ENCODE measurements around the gene CASTOR2. TPM values are rescaled to one million over a fixed set of nuclear protein-coding genes. Genes with fewer than 3 reads are reported as not detected.

Gene CASTOR2
- total RNA-seq, 2 experiments from 2014 or later: 3.0 to 4.3 TPM

GRCh38 chr7:75019800-75020199 is 55.3 kb downstream of the CASTOR2 start:
- Mint-ChIP-seq H3K9me3 (no peaks in the 10 kb centered on the region), H3K36me3 (ENCODE audit: low read depth) (no peaks in the 10 kb centered on the region), H3K27me3 (no peaks in the 10 kb centered on the region), H3K4me1 (no peaks in the 10 kb centered on the region), H3K27ac (no peak overlapping the region), H3K4me3 (no peak overlapping the region)
- POLR2A ChIA-PET: no interaction called here
- no peak for DNase-seq
- CTCF ChIA-PET: no interaction called here

- H3K36me3 Mint-ChIP-seq (ENCODE audit: low read depth): no peaks in the 10 kb centered on the region
- ChIA-PET POLR2A (no interaction called here), CTCF (interaction anchor here (0.6 kb wide), 1 partner anchor 1234 kb away, joined by 3 read pairs; no protein-coding TSS in a partner anchor)
- no peak overlapping the region for H3K27ac Mint-ChIP-seq
- no peak overlapping the region for H3K4me3 Mint-ChIP-seq
- no peak for DNase-seq
- no peaks in the 10 kb centered on the region for H3K9me3 Mint-ChIP-seq
- no peaks in the 10 kb centered on the region for H3K4me1 Mint-ChIP-seq
- H3K27me3 Mint-ChIP-seq: no peaks in the 10 kb centered on the region
Measured at GRCh38 chr7:75024922-75025321, 60.4 kb downstream of the CASTOR2 start.

- Mint-ChIP-seq H3K36me3 (ENCODE audit: low read depth) (no peaks in the 10 kb centered on the region), H3K4me1 (no peaks in the 10 kb centered on the region), H3K9me3 (no peaks in the 10 kb centered on the region), H3K27me3 (no peaks in the 10 kb centered on the region), H3K4me3 (no peak overlapping the region), H3K27ac (no peak overlapping the region)
- ChIA-PET CTCF (no interaction called here), POLR2A (no interaction called here)
- DNase-seq: no peak
Measured at GRCh38 chr7:75028299-75028698, 63.8 kb downstream of the CASTOR2 start.

GRCh38 chr7:75033064-75033463 is 68.6 kb downstream of the CASTOR2 start:
- DNase-seq: no peak
- ChIA-PET CTCF (no interaction called here), POLR2A (no interaction called here)
- Mint-ChIP-seq H3K9me3 (no peaks in the 10 kb centered on the region), H3K4me3 (no peak overlapping the region), H3K4me1 (no peaks in the 10 kb centered on the region), H3K27ac (no peak overlapping the region), H3K36me3 (ENCODE audit: low read depth) (no peaks in the 10 kb centered on the region), H3K27me3 (no peaks in the 10 kb centered on the region)

DNA sequence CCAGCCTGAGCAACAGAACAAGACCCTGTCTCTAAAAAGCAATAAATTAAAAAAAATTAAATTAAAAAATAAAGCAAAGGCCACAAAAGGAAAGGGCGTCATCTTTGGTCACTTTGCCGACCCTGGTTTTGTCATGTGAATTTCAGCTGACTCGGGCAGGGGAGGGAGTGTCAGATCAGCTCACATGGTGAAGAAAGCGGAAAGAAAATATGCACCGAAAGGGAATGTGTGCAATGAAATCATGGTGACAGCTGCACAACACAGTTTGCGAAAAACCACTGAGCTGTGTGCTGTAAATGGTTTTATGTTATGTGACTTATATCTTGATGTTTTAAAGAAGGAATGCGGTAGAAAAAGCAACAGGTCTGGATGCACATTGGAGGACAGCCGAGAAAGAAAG is 69.3 kb downstream of the CASTOR2 start:
- H3K36me3 Mint-ChIP-seq (ENCODE audit: low read depth): no peaks in the 10 kb centered on the region

GRCh38 chr7:75038508-75038907 is 74.0 kb downstream of the CASTOR2 start:
- no peaks in the 10 kb centered on the region for H3K27me3 Mint-ChIP-seq
- DNase-seq: no peak
- ChIA-PET CTCF (no interaction called here), POLR2A (interaction anchor here (1.2 kb wide), 1 partner anchor 35 kb away, joined by 3 read pairs; the partner anchor contains the start of gene RCC1L)
- no peak overlapping the region for H3K27ac Mint-ChIP-seq
- H3K4me1 Mint-ChIP-seq: peaks cover 12% of the 10 kb centered on the region
- H3K4me3 Mint-ChIP-seq: no peak overlapping the region
- no peaks in the 10 kb centered on the region for H3K9me3 Mint-ChIP-seq
- peaks cover 15% of the 10 kb centered on the region for H3K36me3 Mint-ChIP-seq (ENCODE audit: low read depth)

More for the DNA sequence above, 69.3 kb downstream of the CASTOR2 start:
- no peaks in the 10 kb centered on the region for H3K27me3 Mint-ChIP-seq
- H3K4me1 Mint-ChIP-seq: no peaks in the 10 kb centered on the region
- H3K27ac Mint-ChIP-seq: no peak overlapping the region
- ChIA-PET CTCF (interaction anchor here (0.7 to 1.2 kb wide), 2 partner anchors 13 to 1008 kb away, joined by 3 to 5 read pairs; no protein-coding TSS in a partner anchor), POLR2A (no interaction called here)
- no peak for DNase-seq
- no peak overlapping the region for H3K4me3 Mint-ChIP-seq
- H3K9me3 Mint-ChIP-seq: no peaks in the 10 kb centered on the region

- POLR2A ChIA-PET: interaction anchor here (1.2 kb wide), 1 partner anchor 34 kb away, joined by 3 read pairs; the partner anchor contains the start of gene RCC1L
- Mint-ChIP-seq H3K4me3 (no peak overlapping the region), H3K27me3 (no peaks in the 10 kb centered on the region), H3K36me3 (ENCODE audit: low read depth) (peaks cover 15% of the 10 kb centered on the region), H3K4me1 (peaks cover 12% of the 10 kb centered on the region), H3K27ac (no peak overlapping the region), H3K9me3 (no peaks in the 10 kb centered on the region)
- no peak for DNase-seq
- CTCF ChIA-PET: no interaction called here
Measured at GRCh38 chr7:75039166-75039565, 74.7 kb downstream of the CASTOR2 start.

GRCh38 chr7:75039709-75040108 is 75.2 kb downstream of the CASTOR2 start:
- no peak for DNase-seq
- H3K36me3 Mint-ChIP-seq (ENCODE audit: low read depth): peaks cover 15% of the 10 kb centered on the region
- H3K27me3 Mint-ChIP-seq: no peaks in the 10 kb centered on the region
- POLR2A ChIA-PET: interaction anchor here (1.2 kb wide), 1 partner anchor 34 kb away, joined by 3 read pairs; the partner anchor contains the start of gene RCC1L
- no peak overlapping the region for H3K4me3 Mint-ChIP-seq
- peak overlapping the region; percentile 16 for H3K27ac Mint-ChIP-seq
- peaks cover 12% of the 10 kb centered on the region for H3K4me1 Mint-ChIP-seq
- H3K9me3 Mint-ChIP-seq: no peaks in the 10 kb centered on the region
- CTCF ChIA-PET: no interaction called here

DNA sequence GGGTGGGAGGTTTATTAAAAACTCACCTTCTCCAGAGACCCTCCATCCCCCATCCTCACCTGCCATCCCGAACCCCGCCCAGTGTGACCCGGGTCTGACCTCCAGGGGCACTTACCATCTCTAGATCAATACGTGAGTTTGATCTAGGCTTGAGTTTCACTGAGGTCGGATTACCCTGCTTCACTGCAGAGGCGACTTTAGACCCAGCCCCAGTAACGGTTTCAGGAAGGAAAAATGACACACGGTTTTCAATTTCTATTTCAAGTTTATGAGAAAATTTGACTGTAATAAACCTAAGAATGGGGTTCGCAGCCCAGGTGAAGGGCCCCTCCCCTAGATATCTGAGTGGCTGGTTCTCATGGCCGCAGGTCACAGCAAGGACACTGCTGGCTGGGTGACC is 76.0 kb downstream of the CASTOR2 start:
- H3K4me3 Mint-ChIP-seq: no peak overlapping the region
- DNase-seq: no peak
- H3K9me3 Mint-ChIP-seq: no peaks in the 10 kb centered on the region
- ChIA-PET POLR2A (no interaction called here), CTCF (no interaction called here)
- peaks cover 15% of the 10 kb centered on the region for H3K36me3 Mint-ChIP-seq (ENCODE audit: low read depth)
- H3K27me3 Mint-ChIP-seq: no peaks in the 10 kb centered on the region
- peaks cover 12% of the 10 kb centered on the region for H3K4me1 Mint-ChIP-seq
- peak overlapping the region; percentile 42 for H3K27ac Mint-ChIP-seq

DNA sequence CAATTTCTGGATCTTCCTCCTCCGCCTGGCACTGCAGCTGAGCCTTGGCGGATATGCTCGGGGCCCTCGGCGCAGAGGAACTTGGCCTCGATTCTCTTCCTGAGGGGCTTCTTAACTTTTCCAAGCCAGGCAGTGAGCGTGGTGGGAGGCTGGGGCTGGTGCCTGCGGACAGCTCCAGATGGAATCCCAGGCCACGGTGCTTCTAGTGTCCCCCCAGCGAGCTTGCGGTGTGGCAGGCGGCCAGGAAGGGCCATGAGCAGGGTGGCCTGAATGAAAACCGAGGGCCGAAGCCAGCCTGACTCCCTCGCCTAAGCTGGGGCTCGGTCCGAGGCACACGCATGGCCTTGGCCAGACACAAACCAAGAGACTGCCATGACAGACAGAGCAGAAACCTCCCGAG is 77.8 kb downstream of the CASTOR2 start:
- H3K36me3 Mint-ChIP-seq (ENCODE audit: low read depth): peaks cover 15% of the 10 kb centered on the region
- H3K4me1 Mint-ChIP-seq: peaks cover 12% of the 10 kb centered on the region
- no peaks in the 10 kb centered on the region for H3K9me3 Mint-ChIP-seq
- DNase-seq: no peak
- ChIA-PET CTCF (no interaction called here), POLR2A (no interaction called here)
- H3K4me3 Mint-ChIP-seq: no peak overlapping the region
- H3K27me3 Mint-ChIP-seq: no peaks in the 10 kb centered on the region
- no peak overlapping the region for H3K27ac Mint-ChIP-seq

- DNase-seq: no peak
- CTCF ChIA-PET: no interaction called here
- POLR2A ChIA-PET: no interaction called here
- H3K27ac Mint-ChIP-seq: no peak overlapping the region
- H3K27me3 Mint-ChIP-seq: no peaks in the 10 kb centered on the region
- no peak overlapping the region for H3K4me3 Mint-ChIP-seq
- H3K36me3 Mint-ChIP-seq (ENCODE audit: low read depth): peaks cover 15% of the 10 kb centered on the region
- H3K4me1 Mint-ChIP-seq: peaks cover 12% of the 10 kb centered on the region
- H3K9me3 Mint-ChIP-seq: no peaks in the 10 kb centered on the region
Measured at GRCh38 chr7:75042831-75043703, 78.6 kb downstream of the CASTOR2 start.

- Mint-ChIP-seq H3K27me3 (no peaks in the 10 kb centered on the region), H3K4me1 (peaks cover 3% of the 10 kb centered on the region), H3K4me3 (no peak overlapping the region), H3K9me3 (no peaks in the 10 kb centered on the region), H3K27ac (no peak overlapping the region), H3K36me3 (ENCODE audit: low read depth) (peaks cover 19% of the 10 kb centered on the region)
- DNase-seq: no peak
- ChIA-PET CTCF (interaction anchor here (1.3 kb wide), 1 partner anchor 12 kb away, joined by 5 read pairs; no protein-coding TSS in a partner anchor), POLR2A (interaction anchor here (0.6 kb wide), 1 partner anchor 14 kb away, joined by 3 read pairs; no protein-coding TSS in a partner anchor)
Measured at GRCh38 chr7:75045881-75046280, 81.4 kb downstream of the CASTOR2 start.

GRCh38 chr7:75048435-75049379 is 84.2 kb downstream of the CASTOR2 start:
- DNase-seq: no peak
- POLR2A ChIA-PET: no interaction called here
- CTCF ChIA-PET: no interaction called here
- Mint-ChIP-seq H3K27ac (no peak overlapping the region), H3K4me3 (no peak overlapping the region), H3K9me3 (no peaks in the 10 kb centered on the region), H3K36me3 (ENCODE audit: low read depth) (peaks cover 14% of the 10 kb centered on the region), H3K27me3 (no peaks in the 10 kb centered on the region), H3K4me1 (no peaks in the 10 kb centered on the region)
